ENCODE results near the gene UQCR10.

The UQCR10 gene

DNA sequence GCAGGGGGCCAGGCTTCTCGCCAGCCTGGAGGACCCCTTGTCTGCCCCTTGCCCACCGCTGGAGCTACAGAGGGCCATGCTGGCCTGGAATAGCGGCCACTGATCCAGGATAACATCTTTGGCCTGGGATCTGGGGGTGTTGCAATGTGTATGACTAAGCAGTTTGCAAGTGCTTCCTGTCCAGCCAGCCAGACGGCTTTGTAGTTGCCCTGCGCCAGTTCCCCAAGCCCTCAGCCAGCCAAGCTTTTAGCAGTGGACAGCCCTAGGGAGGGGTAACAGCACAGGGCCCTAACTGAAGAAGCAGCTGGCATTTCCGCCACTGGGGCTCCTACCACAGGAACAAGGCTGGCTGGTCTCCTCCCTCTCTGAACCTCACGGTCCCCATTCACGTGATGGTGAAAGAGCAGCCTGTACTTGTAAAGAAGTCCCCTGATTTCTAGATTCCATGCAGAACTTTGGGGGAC lies 32.1 kb downstream of the UQCR10 start:
- no peak for DNase-seq

DNA sequence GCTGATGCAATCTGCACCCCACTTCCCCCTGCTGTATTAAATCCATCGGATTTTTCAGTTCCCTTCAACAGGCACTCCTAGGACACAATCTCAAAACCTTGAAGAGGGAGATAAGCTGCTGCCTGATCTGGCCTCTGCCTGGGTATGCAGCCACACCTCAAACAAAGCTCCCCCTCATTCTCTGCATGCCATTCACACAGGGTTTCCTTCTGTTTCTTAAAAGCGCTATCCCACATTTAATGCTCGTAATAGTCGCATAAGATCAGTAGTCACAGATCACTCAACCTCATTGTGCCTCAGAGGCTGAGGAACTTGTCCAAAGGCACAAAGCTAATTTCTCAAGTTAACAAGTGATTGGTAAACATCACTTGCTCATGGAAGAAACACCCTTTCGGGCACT lies 34.0 kb downstream of the UQCR10 start:
- DNase-seq = no peak

DNA sequence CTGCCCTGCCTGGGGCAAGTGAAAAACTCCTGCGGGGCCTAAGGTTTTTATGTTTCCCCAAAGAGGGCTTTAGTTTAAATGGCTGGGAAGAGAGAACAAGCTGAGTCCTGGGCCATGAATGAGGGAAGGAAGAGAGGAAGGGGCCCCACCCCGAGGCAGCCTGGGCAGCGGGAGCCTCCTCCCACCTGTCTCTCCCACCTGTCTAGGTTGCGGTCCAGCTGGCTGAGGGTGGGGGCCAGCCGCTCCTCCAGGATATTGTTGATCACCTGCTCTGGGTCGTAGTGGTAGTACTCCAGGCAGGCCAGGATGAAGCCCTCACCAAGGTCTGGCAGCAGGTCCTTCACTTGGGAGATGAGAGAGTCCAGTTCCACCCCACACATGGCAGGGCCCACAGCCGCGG lies 34.6 kb downstream of the UQCR10 start:
- DNase-seq = no peak

GRCh38 chr22:29803190-29803589 lies 36.0 kb downstream of the UQCR10 start:
- DNase-seq = no peak

DNA sequence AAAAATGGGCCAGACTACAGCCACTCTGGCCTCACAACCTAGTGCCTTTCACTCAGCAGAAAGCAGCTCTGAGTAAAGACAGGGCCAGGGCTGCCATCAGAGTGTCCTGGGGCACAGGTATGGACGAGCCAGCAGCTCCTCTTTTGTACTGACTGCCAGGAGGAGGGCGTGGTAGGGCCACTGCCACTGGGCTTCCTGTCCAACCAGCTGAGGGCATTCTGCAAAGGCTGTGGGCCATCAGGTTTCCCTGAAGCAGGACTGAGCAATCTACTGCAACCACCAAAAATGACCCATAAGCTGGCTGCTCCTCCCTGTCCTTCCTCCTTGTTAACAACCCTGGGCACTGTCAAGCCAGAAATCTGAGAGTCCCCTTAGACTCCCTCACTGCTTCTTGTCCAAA lies 37.8 kb downstream of the UQCR10 start:
- no peak for DNase-seq

- DNase-seq = no peak
Measured at GRCh38 chr22:29806196-29806595, 39.0 kb downstream of the UQCR10 start.

- no peak for DNase-seq
Measured at GRCh38 chr22:29810216-29810615, 43.0 kb downstream of the UQCR10 start.

GRCh38 chr22:29811377-29811776 lies 44.2 kb downstream of the UQCR10 start:
- no peak for DNase-seq

DNA sequence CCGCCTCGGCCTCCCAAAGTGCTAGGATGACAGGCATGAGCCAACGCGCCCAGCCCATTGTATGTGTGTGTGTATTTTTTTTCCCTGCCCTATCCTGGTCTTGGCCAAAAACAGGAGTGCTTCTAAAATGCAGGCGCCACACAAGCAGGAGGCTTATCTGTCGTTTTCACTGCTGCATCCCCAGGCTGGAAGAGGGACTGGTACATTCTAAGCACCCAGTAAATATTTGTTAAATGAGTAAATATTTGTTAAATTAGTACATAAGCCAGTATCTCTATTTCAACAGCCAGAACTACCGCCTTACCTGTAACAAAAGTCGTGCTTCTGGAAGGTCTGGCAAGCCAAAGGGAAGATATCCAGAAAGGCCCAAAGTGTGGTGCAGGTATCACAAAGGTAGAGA lies 46.0 kb downstream of the UQCR10 start:
- DNase-seq = no peak

- DNase-seq = no peak
Measured at GRCh38 chr22:29813563-29813962, 46.4 kb downstream of the UQCR10 start.

GRCh38 chr22:29814003-29814402 lies 46.8 kb downstream of the UQCR10 start:
- DNase-seq = no peak

DNA sequence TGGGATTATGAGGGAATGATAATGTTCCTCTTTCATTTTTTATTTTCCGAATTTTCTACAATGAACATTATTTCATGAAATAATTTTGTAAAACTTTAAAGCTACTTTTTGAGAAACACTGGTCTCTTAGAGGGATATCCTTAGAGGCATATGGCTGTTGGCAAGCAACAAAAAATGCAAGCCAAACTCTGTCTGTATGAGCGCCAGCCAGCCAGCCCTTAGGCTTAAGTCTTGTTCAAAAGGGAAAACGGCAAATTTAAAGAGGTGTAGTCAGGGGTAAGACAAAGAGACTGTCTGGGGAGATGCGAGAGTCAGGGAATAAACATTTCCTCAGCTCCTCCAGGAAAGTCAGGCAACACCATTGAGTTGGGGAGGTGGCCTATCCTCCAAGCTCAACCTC lies 48.4 kb downstream of the UQCR10 start:
- DNase-seq = no peak

DNA sequence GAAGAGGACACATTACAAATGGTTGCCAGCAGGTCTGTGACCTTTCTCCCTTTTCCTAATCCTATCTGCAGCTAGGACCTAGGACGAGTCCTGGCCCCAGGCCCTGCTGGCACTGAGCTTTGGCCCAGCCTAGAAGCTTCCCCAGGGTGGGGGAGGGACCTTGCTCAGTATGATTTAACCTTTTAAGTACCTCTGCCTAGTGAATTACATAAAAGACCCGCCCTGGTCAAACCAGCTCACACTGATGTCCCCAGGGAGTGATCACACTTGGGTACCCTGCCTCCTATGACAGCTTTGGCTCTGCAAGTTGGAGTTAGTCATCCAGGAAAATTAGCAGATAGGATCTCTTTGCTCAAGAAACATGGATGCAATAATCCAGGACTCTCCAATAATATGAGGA lies 49.0 kb downstream of the UQCR10 start:
- no peak for DNase-seq

- DNase-seq = no peak
Measured at GRCh38 chr22:29816539-29816938, 49.4 kb downstream of the UQCR10 start.

DNA sequence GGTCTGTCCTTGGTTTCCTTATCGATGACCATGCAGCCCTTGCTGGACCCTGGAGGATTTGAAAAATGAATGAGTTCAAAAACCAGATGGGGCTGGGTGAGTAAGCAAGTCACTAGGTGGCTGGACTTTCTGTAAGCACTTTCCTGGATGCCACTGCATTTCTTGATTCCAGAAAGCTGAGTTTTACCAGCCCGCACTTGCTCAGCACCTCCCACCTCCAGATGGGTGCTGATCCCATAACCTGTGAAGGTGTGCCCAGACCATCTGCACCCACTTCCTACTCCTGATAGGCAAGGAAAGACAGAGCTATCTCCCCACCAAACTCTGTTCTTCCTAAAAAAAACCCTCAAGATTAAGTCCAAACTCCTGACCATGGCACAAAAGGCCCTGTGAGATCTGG lies 49.8 kb downstream of the UQCR10 start:
- DNase-seq = no peak

GRCh38 chr22:29817724-29818123 lies 50.6 kb downstream of the UQCR10 start:
- no peak for DNase-seq

DNA sequence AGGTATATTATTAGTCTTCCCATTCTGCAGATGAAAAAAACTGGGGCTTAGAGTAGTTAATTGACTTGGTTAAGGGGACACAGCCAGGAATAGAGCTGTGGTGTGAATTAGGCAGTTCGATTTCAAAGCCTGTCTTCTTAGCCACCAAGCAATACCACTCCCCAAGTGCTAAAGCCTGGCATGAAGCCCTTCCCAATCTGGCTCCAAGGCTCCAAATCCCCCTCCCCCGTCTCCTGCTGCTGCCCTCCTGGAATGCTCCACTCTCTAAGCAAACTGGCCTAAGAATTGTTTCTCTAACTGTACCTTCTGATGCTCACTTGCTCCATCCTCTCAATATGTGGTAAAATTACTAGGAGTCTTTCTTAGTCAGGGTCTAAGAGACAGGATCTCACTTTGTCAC lies 52.3 kb downstream of the UQCR10 start:
- no peak for DNase-seq
